Loucy (cell line): Measurements from ENCODE around the gene TBC1D22A.

Experiments
- H2AFZ ChIP-seq: fragments of 200-600 bp; sonication (generic); 2 replicates; pipeline ENCODE4 v1.6.0; 2016; ENCODE audit warnings: antibody characterized with exemption, mild to moderate bottlenecking, low read length, moderate library complexity
- H3F3A ChIP-seq: fragments of 200-600 bp; 2 replicates; pipeline ENCODE4 v1.6.0; 2016; ENCODE audit warnings: antibody characterized with exemption, low read depth, mild to moderate bottlenecking
- H3K27me3 ChIP-seq: fragments of 200-600 bp; sonication (generic); 2 replicates; pipeline ENCODE4 v1.6.1; 2014; ENCODE audit warnings: low read length, mild to moderate bottlenecking; ENCODE audit not compliant: insufficient read depth, poor library complexity, severe bottlenecking
- H3K36me3 ChIP-seq: fragments of 200-600 bp; sonication (generic); 2 replicates; pipeline ENCODE4 v1.6.1; 2016; ENCODE audit warnings: low read length; ENCODE audit not compliant: insufficient read depth
- H3K4me1 ChIP-seq: fragments of 200-600 bp; sonication (generic); 2 replicates; pipeline ENCODE4 v1.5.1; 2014; ENCODE audit warnings: low read length, mild to moderate bottlenecking; ENCODE audit not compliant: insufficient read depth, poor library complexity, severe bottlenecking
- H3K4me2 ChIP-seq: fragments of 200-600 bp; sonication (generic); 2 replicates; pipeline ENCODE4 v1.6.0; 2014; ENCODE audit warnings: antibody characterized with exemption, low read length, low read depth, mild to moderate bottlenecking; ENCODE audit not compliant: poor library complexity, severe bottlenecking
- H3K4me3 ChIP-seq: fragments of 200-600 bp; sonication (generic); 2 replicates; pipeline ENCODE4 v1.5.1; 2014; ENCODE audit warnings: low read length, mild to moderate bottlenecking, mixed read lengths; ENCODE audit not compliant: poor library complexity, severe bottlenecking
- H3K79me2 ChIP-seq: fragments of 200-600 bp; sonication (generic); 2 replicates; pipeline ENCODE4 v1.6.1; 2014; ENCODE audit warnings: low read length; ENCODE audit not compliant: insufficient read depth
- H3K9ac ChIP-seq: fragments of 200-600 bp; sonication (generic); 2 replicates; pipeline ENCODE4 v1.6.0; 2014; ENCODE audit warnings: mild to moderate bottlenecking, low read depth, low read length, moderate library complexity; ENCODE audit not compliant: poor library complexity, severe bottlenecking
- H3K9me2 ChIP-seq: fragments of 200-600 bp; sonication (generic); replicated peaks from 2 replicates; pipeline ENCODE4 v1.6.1; 2016; ENCODE audit warnings: low read depth, low read length, mixed read lengths
- H3K9me3 ChIP-seq: fragments of 200-600 bp; sonication (generic); 2 replicates; pipeline ENCODE4 v1.6.1; 2014; ENCODE audit warnings: mild to moderate bottlenecking, antibody characterized with exemption, low read length, low read depth; ENCODE audit not compliant: insufficient read depth
- H4K20me1 ChIP-seq: fragments of 200-600 bp; sonication (generic); 2 replicates; pipeline ENCODE4 v1.6.0; 2014; ENCODE audit warnings: antibody characterized with exemption, low read length, mild to moderate bottlenecking; ENCODE audit not compliant: insufficient read depth, poor library complexity, severe bottlenecking
- CTCF ChIP-seq: fragments of 200-600 bp; sonication (generic); conservative IDR thresholded peaks from 2 replicates; pipeline ENCODE4 v1.5.1; 2014; ENCODE audit warnings: mild to moderate bottlenecking, antibody characterized with exemption, low read length
- EZH2phosphoT487 ChIP-seq: fragments of 200-600 bp; IDR thresholded peaks from 2 replicates; pipeline ENCODE4 v1.6.1; 2018; ENCODE audit warnings: antibody characterized with exemption, mild to moderate bottlenecking, moderate library complexity, borderline replicate concordance

Gene TBC1D22A

GRCh38 chr22:46968848-46969247, 206.4 kb downstream of the TBC1D22A start:
- Histone ChIP-seq H4K20me1 (no peaks in the 10 kb centered on the region), H3K27me3 (no peaks in the 10 kb centered on the region), H3K9me2 (no peaks in the 10 kb centered on the region), H3K4me1 (peaks cover 11% of the 10 kb centered on the region), H3K4me2 (no peak overlapping the region), H3K9ac (no peak overlapping the region), H3K4me3 (no peak overlapping the region), H3K36me3 (no peaks in the 10 kb centered on the region), H3F3A (no peaks in the 10 kb centered on the region), H3K79me2 (peaks cover 3% of the 10 kb centered on the region; the same call in 1 of the 2 replicates), H2AFZ (no peak overlapping the region), H3K9me3 (no peaks in the 10 kb centered on the region)
- TF ChIP-seq EZH2phosphoT487 = no peak

GRCh38 chr22:46969491-46969890, 207.0 kb downstream of the TBC1D22A start:
- peaks cover 11% of the 10 kb centered on the region for H3K4me1 ChIP-seq

GRCh38 chr22:46969961-46970360, 207.5 kb downstream of the TBC1D22A start:
- TF ChIP-seq CTCF (no peak), EZH2phosphoT487 (no peak)
- H4K20me1 ChIP-seq = no peaks in the 10 kb centered on the region
- no peak overlapping the region for H3K4me2 ChIP-seq
- H3K9ac ChIP-seq = no peak overlapping the region
- no peaks in the 10 kb centered on the region for H3K27me3 ChIP-seq
- no peaks in the 10 kb centered on the region for H3F3A ChIP-seq
- H3K79me2 ChIP-seq = peaks cover 3% of the 10 kb centered on the region; the same call in 1 of the 2 replicates
- no peaks in the 10 kb centered on the region for H3K9me3 ChIP-seq
- peaks cover 11% of the 10 kb centered on the region for H3K4me1 ChIP-seq
- H3K4me3 ChIP-seq = no peak overlapping the region
- H3K9me2 ChIP-seq = no peaks in the 10 kb centered on the region
- H2AFZ ChIP-seq = no peak overlapping the region
- peaks cover 3% of the 10 kb centered on the region; the same call in 1 of the 2 replicates for H3K36me3 ChIP-seq

More at GRCh38 chr22:46969491-46969890, 207.0 kb downstream of the TBC1D22A start:
- no peak overlapping the region for H3K4me3 ChIP-seq
- no peak overlapping the region for H3K9ac ChIP-seq
- H2AFZ ChIP-seq = no peak overlapping the region
- H3K9me2 ChIP-seq = no peaks in the 10 kb centered on the region
- no peaks in the 10 kb centered on the region for H4K20me1 ChIP-seq
- H3K27me3 ChIP-seq = no peaks in the 10 kb centered on the region
- H3K4me2 ChIP-seq = no peak overlapping the region
- H3K9me3 ChIP-seq = no peaks in the 10 kb centered on the region
- H3K79me2 ChIP-seq = peaks cover 3% of the 10 kb centered on the region; the same call in 1 of the 2 replicates
- no peak for TF ChIP-seq EZH2phosphoT487
- no peak for TF ChIP-seq CTCF
- no peaks in the 10 kb centered on the region for H3F3A ChIP-seq
- no peaks in the 10 kb centered on the region; the same call in 1 of the 2 replicates for H3K36me3 ChIP-seq
